ENCODE data around the gene TMEM255B. TPM values are rescaled to one million over a fixed set of nuclear protein-coding genes. Genes with fewer than 3 reads are reported as not detected.

The TMEM255B gene
- total RNA-seq, 1 experiment from 2014 or later, result 2.8 TPM

DNA sequence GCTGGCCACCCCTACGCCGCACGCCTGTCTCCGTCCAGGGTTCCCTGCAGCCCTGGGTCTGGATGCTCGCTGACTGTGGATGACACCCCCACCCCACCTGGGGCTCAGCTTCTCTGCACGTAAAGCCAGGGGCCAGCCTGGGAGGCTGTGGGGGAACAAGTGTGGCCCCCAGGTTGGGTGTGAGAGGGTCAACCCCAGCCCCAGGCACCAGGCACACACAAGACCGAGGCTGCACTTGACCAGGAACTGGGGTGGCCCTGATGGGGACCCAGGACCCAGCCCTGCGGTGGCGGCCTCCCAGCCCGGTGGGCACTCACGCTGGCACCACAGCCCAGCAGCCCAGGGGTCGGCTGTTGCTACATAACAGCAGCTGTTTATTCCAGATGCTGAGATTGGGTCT lies 63.2 kb downstream of the TMEM255B start:
- no peak overlapping the region for H2BK12ac ChIP-seq (ENCODE audit: insufficient read length, low read depth, low read length)
- TF ChIP-seq, protein P1, sequence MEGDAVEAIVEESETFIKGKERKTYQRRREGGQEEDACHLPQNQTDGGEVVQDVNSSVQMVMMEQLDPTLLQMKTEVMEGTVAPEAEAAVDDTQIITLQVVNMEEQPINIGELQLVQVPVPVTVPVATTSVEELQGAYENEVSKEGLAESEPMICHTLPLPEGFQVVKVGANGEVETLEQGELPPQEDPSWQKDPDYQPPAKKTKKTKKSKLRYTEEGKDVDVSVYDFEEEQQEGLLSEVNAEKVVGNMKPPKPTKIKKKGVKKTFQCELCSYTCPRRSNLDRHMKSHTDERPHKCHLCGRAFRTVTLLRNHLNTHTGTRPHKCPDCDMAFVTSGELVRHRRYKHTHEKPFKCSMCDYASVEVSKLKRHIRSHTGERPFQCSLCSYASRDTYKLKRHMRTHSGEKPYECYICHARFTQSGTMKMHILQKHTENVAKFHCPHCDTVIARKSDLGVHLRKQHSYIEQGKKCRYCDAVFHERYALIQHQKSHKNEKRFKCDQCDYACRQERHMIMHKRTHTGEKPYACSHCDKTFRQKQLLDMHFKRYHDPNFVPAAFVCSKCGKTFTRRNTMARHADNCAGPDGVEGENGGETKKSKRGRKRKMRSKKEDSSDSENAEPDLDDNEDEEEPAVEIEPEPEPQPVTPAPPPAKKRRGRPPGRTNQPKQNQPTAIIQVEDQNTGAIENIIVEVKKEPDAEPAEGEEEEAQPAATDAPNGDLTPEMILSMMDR (conservative IDR thresholded peaks at IDR 0.05), result no peak
- H3K23me2 ChIP-seq (ENCODE audit: insufficient read length, low read depth, low read length, poor library complexity, severe bottlenecking), result no peaks in the 10 kb centered on the region
- H4K8ac ChIP-seq (replicated peaks; ENCODE audit: insufficient read length, low read depth, low read length), result no peak overlapping the region
- H3K27me3 ChIP-seq (ENCODE audit: insufficient read depth, low read length), result no peaks in the 10 kb centered on the region
- no peak overlapping the region for H2BK120ac ChIP-seq (ENCODE audit: low read depth, low read length, poor library complexity, severe bottlenecking)
- Mint-ChIP-seq H3K27me3 (ENCODE audit: low read depth) (no peaks in the 10 kb centered on the region), H3K27ac (no peak overlapping the region), H3K4me3 (no peak overlapping the region), H3K9me3 (peaks cover 0 to 2% of the 10 kb centered on the region in 2 experiments; a peak in 1 of 5 replicates), H3K4me1 (peaks cover 0 to 4% of the 10 kb centered on the region in 2 experiments; a peak in 2 of 4 replicates), H3K36me3 (ENCODE audit: insufficient read depth in 1 of 3, low read depth in 3 of 3) (peaks cover 3 to 28% (median 22%) of the 10 kb centered on the region in 3 experiments)
- no peak overlapping the region for H4K5ac ChIP-seq (ENCODE audit: insufficient read length, low read depth, low read length)
- no peak overlapping the region for H3K4me2 ChIP-seq (ENCODE audit: insufficient read depth, insufficient read length, low read length)
- H2BK15ac ChIP-seq (ENCODE audit: low read depth, low read length), result no peak overlapping the region
- H3T11ph ChIP-seq (ENCODE audit: low read length), result no peak overlapping the region
- no peaks in the 10 kb centered on the region for H3K9me3 ChIP-seq (ENCODE audit: control insufficient read depth, low read depth, low read length)
- H2BK20ac ChIP-seq (ENCODE audit: low read depth, low read length, poor library complexity, severe bottlenecking), result no peak overlapping the region
- no CpG with 5 or more reads among the region's 12 CpGs for WGBS (ENCODE audit: extremely low coverage, insufficient read length, low lambda C conversion rate)
- no peak overlapping the region for H3K18ac ChIP-seq (ENCODE audit: insufficient read length, low read depth, low read length)
- H2AFZ ChIP-seq (ENCODE audit: low read length), result no peak overlapping the region
- no peaks in the 10 kb centered on the region for H4K20me1 ChIP-seq (ENCODE audit: control insufficient read depth, insufficient read depth, insufficient read length)
- no peak for DNase-seq
- H3K79me2 ChIP-seq (ENCODE audit: insufficient read depth, low read length), result no peaks in the 10 kb centered on the region
- no peak overlapping the region for H3K27ac ChIP-seq (ENCODE audit: insufficient read length, low read depth, low read length)
- H3K4ac ChIP-seq (ENCODE audit: low read depth, low read length), result no peak overlapping the region
- no peak overlapping the region for H2BK5ac ChIP-seq (ENCODE audit: insufficient read length, low read length)
- no peaks in the 10 kb centered on the region for H3K79me1 ChIP-seq (ENCODE audit: insufficient read depth, low read depth, low read length, poor library complexity, severe bottlenecking)
- no peak overlapping the region for H3K23ac ChIP-seq (ENCODE audit: insufficient read length, low read depth, low read length)
- H4K91ac ChIP-seq (ENCODE audit: insufficient read length, low read depth, low read length), result no peak overlapping the region
- no peaks in the 10 kb centered on the region for H3K4me1 ChIP-seq (ENCODE audit: insufficient read depth, low read length)
- H2AK5ac ChIP-seq (ENCODE audit: insufficient read length, low read length), result no peak overlapping the region
- H3K56ac ChIP-seq (ENCODE audit: insufficient read length, low read depth, low read length), result no peak overlapping the region
- H3K14ac ChIP-seq (ENCODE audit: insufficient read depth, low read length), result no peak overlapping the region
- no peak overlapping the region for H3K9ac ChIP-seq (ENCODE audit: extremely low read depth, insufficient read length, low read length)

Measured in H9 (cell line).